GM23338 (cell line): ENCODE measurements around the gene KCNMB2. TPM values are rescaled to one million over a fixed set of nuclear protein-coding genes. Genes with fewer than 3 reads are reported as not detected.

ENCODE experiments used
- ATAC-seq: fragments of 200-7000 bp; cut with Tn5 transposase; 3 replicates; pipeline ENCODE4 v1.9.1; 2020
- DNase-seq: peaks from one replicate; pipeline ENCODE4 v3.0.0-alpha.2; 2015; ENCODE audit warnings: low spot score
- H2AFZ ChIP-seq: fragments of 200-600 bp; sonication (generic); 2 replicates; pipeline ENCODE4 v1.8.0; 2016; ENCODE audit warnings: antibody characterized with exemption, mild to moderate bottlenecking, moderate library complexity
- H3F3A ChIP-seq: fragments of 200-600 bp; sonication (generic); replicated peaks from 2 replicates; pipeline ENCODE4 v1.8.0; 2017; ENCODE audit warnings: antibody characterized with exemption, mixed run types, low read depth
- H3K27ac ChIP-seq: fragments of 200-600 bp; sonication (generic); 2 replicates; pipeline ENCODE4 v1.6.1; 2016; ENCODE audit warnings: low read depth
- H3K27me3 ChIP-seq: fragments of 200-600 bp; sonication (generic); 2 replicates; pipeline ENCODE4 v1.8.0; 2016; ENCODE audit warnings: mild to moderate bottlenecking, mixed run types, moderate library complexity; ENCODE audit not compliant: insufficient read depth
- H3K36me3 ChIP-seq: fragments of 200-600 bp; sonication (generic); 2 replicates; pipeline ENCODE4 v1.8.0; 2016; ENCODE audit warnings: mild to moderate bottlenecking; ENCODE audit not compliant: insufficient read depth
- H3K4me1 ChIP-seq: fragments of 200-600 bp; sonication (generic); 2 replicates; pipeline ENCODE4 v1.8.0; 2016; ENCODE audit warnings: mild to moderate bottlenecking, moderate library complexity; ENCODE audit not compliant: insufficient read depth
- H3K4me2 ChIP-seq: fragments of 200-600 bp; sonication (generic); 2 replicates; pipeline ENCODE4 v1.7.1; 2017; ENCODE audit warnings: mixed run types
- H3K4me3 ChIP-seq: fragments of 200-600 bp; sonication (generic); 2 replicates; pipeline ENCODE4 v1.6.1; 2016; ENCODE audit warnings: mixed run types
- H3K79me2 ChIP-seq: fragments of 200-600 bp; sonication (generic); replicated peaks from 2 replicates; pipeline ENCODE4 v1.8.0; 2017; ENCODE audit warnings: mild to moderate bottlenecking; ENCODE audit not compliant: insufficient read depth
- H3K9me2 ChIP-seq: fragments of 200-600 bp; sonication (generic); 2 replicates; pipeline ENCODE4 v1.8.0; 2017; ENCODE audit not compliant: insufficient read depth
- H4K20me1 ChIP-seq: fragments of 200-600 bp; sonication (generic); replicated peaks from 2 replicates; pipeline ENCODE4 v1.8.0; 2017; ENCODE audit warnings: mild to moderate bottlenecking; ENCODE audit not compliant: insufficient read depth
- H3K27ac Mint-ChIP-seq: 2 replicates; pipeline ENCODE4 v1.8.0; 2020; ENCODE audit warnings: inconsistent platforms, mild to moderate bottlenecking, moderate library complexity, mixed read lengths
- H3K27me3 Mint-ChIP-seq: 3 replicates; pipeline ENCODE4 v1.8.0; 2022; ENCODE audit warnings: low read depth, mild to moderate bottlenecking, moderate library complexity, mixed read lengths, inconsistent platforms; ENCODE audit not compliant: insufficient read depth, poor library complexity
- H3K36me3 Mint-ChIP-seq: 3 replicates; pipeline ENCODE4 v1.8.0; 2021; ENCODE audit warnings: low read depth, mild to moderate bottlenecking, inconsistent platforms, moderate library complexity, mixed read lengths
- H3K4me1 Mint-ChIP-seq: 3 replicates; pipeline ENCODE4 v1.8.0; 2020; ENCODE audit warnings: mild to moderate bottlenecking, inconsistent platforms, mixed read lengths
- H3K4me3 Mint-ChIP-seq: 3 replicates; pipeline ENCODE4 v1.8.0; 2021; ENCODE audit warnings: moderate library complexity, mild to moderate bottlenecking, inconsistent platforms, mixed read lengths
- H3K9me3 Mint-ChIP-seq: 3 replicates; pipeline ENCODE4 v1.8.0; 2020; ENCODE audit warnings: moderate library complexity, mild to moderate bottlenecking, inconsistent platforms, mixed read lengths
- CREB1 ChIP-seq: fragments of 250-450 bp; sonication (Bioruptor Pico); IDR thresholded peaks from 2 replicates; pipeline ENCODE4 v1.5.0; 2020; ENCODE audit warnings: low read depth, mild to moderate bottlenecking, moderate library complexity
- CTCF ChIP-seq, 2 experiments: fragments of 200-600 bp in 1 of 2; sonication (generic) in 1 of 2; conservative IDR thresholded peaks; 2 replicates each; pipeline versions ENCODE4 v1.5.1 to v1.6.1; 2016 to 2017; ENCODE audit warnings: antibody characterized with exemption in 2 of 2, low read depth in 2 of 2, mild to moderate bottlenecking in 2 of 2, moderate library complexity in 1 of 2
- ETS1 ChIP-seq: IDR thresholded peaks from 2 replicates; pipeline ENCODE4 v1.6.1; 2016; ENCODE audit warnings: antibody characterized with exemption
- EZH2 ChIP-seq: fragments of 200-600 bp; sonication (generic); IDR thresholded peaks from one replicate; pipeline ENCODE4 v1.8.0; 2017; ENCODE audit warnings: antibody characterized with exemption, mild to moderate bottlenecking, low read depth; ENCODE audit not compliant: unreplicated experiment
- EZH2phosphoT487 ChIP-seq: fragments of 200-600 bp; sonication (generic); IDR thresholded peaks from one replicate; pipeline ENCODE4 v1.8.1; 2018; ENCODE audit warnings: antibody characterized with exemption; ENCODE audit not compliant: unreplicated experiment
- JUNB ChIP-seq: IDR thresholded peaks from one replicate; pipeline ENCODE4 v1.6.1; 2016; ENCODE audit warnings: antibody characterized with exemption; ENCODE audit not compliant: unreplicated experiment
- NANOG ChIP-seq: IDR thresholded peaks from 2 replicates; pipeline ENCODE4 v1.6.1; 2016; ENCODE audit warnings: antibody characterized with exemption, borderline replicate concordance
- POLR2AphosphoS5 ChIP-seq: IDR thresholded peaks from 2 replicates; pipeline ENCODE4 v1.6.1; 2016; ENCODE audit warnings: antibody characterized with exemption, low read depth
- REST ChIP-seq: IDR thresholded peaks from one replicate; pipeline ENCODE4 v1.6.1; 2018; ENCODE audit warnings: antibody characterized with exemption; ENCODE audit not compliant: unreplicated experiment
- STAT1 ChIP-seq: IDR thresholded peaks from one replicate; pipeline ENCODE4 v1.6.1; 2016; ENCODE audit warnings: antibody characterized with exemption; ENCODE audit not compliant: unreplicated experiment
- ZNF114 ChIP-seq: fragments of 250-450 bp; sonication (Bioruptor Pico); IDR thresholded peaks from 2 replicates; pipeline ENCODE4 v1.5.0; 2020; ENCODE audit warnings: mild to moderate bottlenecking, moderate library complexity
- ZNF331 ChIP-seq: fragments of 250-450 bp; sonication (Bioruptor Pico); IDR thresholded peaks from 2 replicates; pipeline ENCODE4 v1.5.0; 2020; ENCODE audit warnings: low read depth, mild to moderate bottlenecking, moderate library complexity
- ZNF462 ChIP-seq: fragments of 250-450 bp; sonication (Bioruptor Pico); IDR thresholded peaks from 2 replicates; pipeline ENCODE4 v1.5.0; 2020; ENCODE audit warnings: mild to moderate bottlenecking, moderate library complexity
- polyA plus RNA-seq: library from polyadenylated mRNA; unstranded; fragments of >200 nt; fragmentation: Nextera tagmentation; extraction: Ambion mirVana; gene quantifications from 2 replicates; pipeline ENCODE4 v1.2.1, GENCODE V29; 2016
- total RNA-seq: library from RNA; depleted of rRNA; stranded (reverse); fragments of >200 nt; shearing (Covaris generic); gene quantifications from 2 replicates; pipeline ENCODE4 v1.2.3, GENCODE V29; 2014

The KCNMB2 gene
- total and polyA plus RNA-seq, 2 experiments from 2014 or later = 0.53 TPM; not detected in 1

- no peak overlapping the region for H3K4me2 ChIP-seq
- no peaks in the 10 kb centered on the region for H3K9me3 Mint-ChIP-seq
- H3F3A ChIP-seq = no peaks in the 10 kb centered on the region
- peaks cover 13% of the 10 kb centered on the region for H3K4me1 Mint-ChIP-seq
- no peak overlapping the region for H3K4me3 Mint-ChIP-seq
- DNase-seq (no peak), ATAC-seq (no peak)
- no peaks in the 10 kb centered on the region for H3K79me2 ChIP-seq
- no peak overlapping the region for H3K27ac ChIP-seq
- no peaks in the 10 kb centered on the region for H4K20me1 ChIP-seq
- peaks cover 2% of the 10 kb centered on the region for H3K27me3 Mint-ChIP-seq
- H3K4me1 ChIP-seq = peaks cover 15% of the 10 kb centered on the region
- H3K27me3 ChIP-seq = no peaks in the 10 kb centered on the region
- H3K27ac Mint-ChIP-seq = no peak overlapping the region
- no peak for TF ChIP-seq JUNB
- no peak for TF ChIP-seq CTCF (conservative IDR thresholded peaks at IDR 0.05; ENCODE audit: low read depth in 2 of 2)
- TF ChIP-seq EZH2phosphoT487 = no peak
- no peak for TF ChIP-seq CREB1 (CRISPR knock-in tag)
- no peak for TF ChIP-seq EZH2
- no peak for TF ChIP-seq ETS1
- TF ChIP-seq REST = no peak
- TF ChIP-seq STAT1 = no peak
- no peak for TF ChIP-seq NANOG
- TF ChIP-seq POLR2AphosphoS5 = no peak
- TF ChIP-seq ZNF114 (CRISPR knock-in tag) = no peak
- TF ChIP-seq ZNF462 (CRISPR knock-in tag) = no peak
- TF ChIP-seq ZNF331 = no peak
- H2AFZ ChIP-seq = no peak overlapping the region
- no peaks in the 10 kb centered on the region for H3K36me3 Mint-ChIP-seq
- no peaks in the 10 kb centered on the region for H3K36me3 ChIP-seq
- H3K9me2 ChIP-seq = peaks cover 4% of the 10 kb centered on the region
- H3K4me3 ChIP-seq = no peak overlapping the region
These were observed 167.2 kb downstream of the KCNMB2 start for GRCh38 chr3:178703268-178703975.
